Lower leg skin (tissue), 4 donors: ENCODE measurements around the gene ZNF335. TPM values are rescaled to one million over a fixed set of nuclear protein-coding genes. Genes with fewer than 3 reads are reported as not detected.

Source experiments
- DNase-seq, 2 donors: peaks; one replicate each; pipeline ENCODE4 v3.0.0-alpha.2; 2019; ENCODE audit warnings: low spot score in 2 of 2
- H3K4me3 ChIP-seq: fragments of 200-600 bp; sonication (generic); 2 replicates; pipeline ENCODE4 v1.5.1; 2017; ENCODE audit warnings: mild to moderate bottlenecking, low read depth; ENCODE audit not compliant: poor library complexity, severe bottlenecking
- POLR2A ChIP-seq, 2 donors: fragments of 450-650 bp; IDR thresholded peaks; one replicate each; pipeline ENCODE4 v1.6.1; 2016 to 2017; ENCODE audit warnings: antibody characterized with exemption in 2 of 2, mild to moderate bottlenecking in 1 of 2, moderate library complexity in 1 of 2
- WGBS, 2 donors: methylation state at CpG; one replicate each; pipeline ENCODE4 v1.1.5; 2018; 5-methylcytosine and 5-hydroxymethylcytosine counted together
- intact Hi-C: fragments of 100-400 bp; cut with DNase I; formaldehyde crosslinking; loops from one replicate; pipeline ENCODE4 v1.15.0; 2023; ENCODE audit warnings: low total_unique reads
- total RNA-seq, 4 donors: library from RNA; depleted of rRNA; stranded (reverse); fragments of >200 nt; gene quantifications; one replicate each; pipeline ENCODE4 v1.1.0, GENCODE V29; 2016
- TF ChIP-seq, protein P1 (sequence below), 3 donors: fragments of 450-650 bp; IDR thresholded peaks; one replicate each; pipeline ENCODE4 v1.5.1; 2016; ENCODE audit warnings: antibody characterized with exemption in 3 of 3, mild to moderate bottlenecking in 3 of 3, moderate library complexity in 2 of 3

Gene ZNF335
- total RNA-seq, 4 donors from 2014 or later = 21.6 to 38.6 (median 30.7) TPM

DNA sequence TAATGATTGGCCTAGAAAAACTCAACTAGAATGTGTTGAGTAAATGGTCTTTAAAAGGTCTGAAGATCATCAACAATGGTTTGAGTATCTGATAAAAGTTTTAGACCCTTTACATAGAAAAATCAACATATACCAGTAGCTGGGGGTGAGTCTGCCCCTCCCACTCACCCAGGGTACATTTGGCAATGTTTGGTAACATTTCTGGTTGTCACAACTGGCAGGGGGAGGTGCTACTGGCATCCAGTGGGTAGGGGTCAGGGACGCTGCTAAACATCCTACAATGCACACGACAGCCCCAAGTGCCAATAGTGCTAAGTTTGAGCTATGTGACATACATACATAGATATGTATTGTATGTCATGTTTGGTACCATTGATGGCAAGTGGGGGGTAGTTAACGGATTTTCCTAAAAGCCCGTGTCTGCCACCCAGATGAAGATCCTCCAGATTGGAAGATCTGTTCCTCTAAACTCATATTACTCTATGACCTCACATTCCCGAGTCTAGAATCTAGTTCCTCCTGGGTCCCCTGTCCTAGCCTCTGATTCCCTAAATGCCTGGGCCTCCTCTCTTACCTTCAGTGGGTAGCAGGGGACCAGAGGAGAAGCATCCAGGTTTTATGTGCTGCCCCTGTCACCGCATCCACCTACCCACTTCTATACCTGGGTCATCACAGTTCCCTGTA is 34.2 kb upstream of the ZNF335 start:
- 68 to 75% methylated on average over 6 of the region's 6 CpGs for WGBS, 2 donors
- no peak for TF ChIP-seq POLR2A (IDR thresholded peaks at IDR 0.05)
- TF ChIP-seq, protein P1, sequence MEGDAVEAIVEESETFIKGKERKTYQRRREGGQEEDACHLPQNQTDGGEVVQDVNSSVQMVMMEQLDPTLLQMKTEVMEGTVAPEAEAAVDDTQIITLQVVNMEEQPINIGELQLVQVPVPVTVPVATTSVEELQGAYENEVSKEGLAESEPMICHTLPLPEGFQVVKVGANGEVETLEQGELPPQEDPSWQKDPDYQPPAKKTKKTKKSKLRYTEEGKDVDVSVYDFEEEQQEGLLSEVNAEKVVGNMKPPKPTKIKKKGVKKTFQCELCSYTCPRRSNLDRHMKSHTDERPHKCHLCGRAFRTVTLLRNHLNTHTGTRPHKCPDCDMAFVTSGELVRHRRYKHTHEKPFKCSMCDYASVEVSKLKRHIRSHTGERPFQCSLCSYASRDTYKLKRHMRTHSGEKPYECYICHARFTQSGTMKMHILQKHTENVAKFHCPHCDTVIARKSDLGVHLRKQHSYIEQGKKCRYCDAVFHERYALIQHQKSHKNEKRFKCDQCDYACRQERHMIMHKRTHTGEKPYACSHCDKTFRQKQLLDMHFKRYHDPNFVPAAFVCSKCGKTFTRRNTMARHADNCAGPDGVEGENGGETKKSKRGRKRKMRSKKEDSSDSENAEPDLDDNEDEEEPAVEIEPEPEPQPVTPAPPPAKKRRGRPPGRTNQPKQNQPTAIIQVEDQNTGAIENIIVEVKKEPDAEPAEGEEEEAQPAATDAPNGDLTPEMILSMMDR (IDR thresholded peaks at IDR 0.05) = no peak
- no peak overlapping the region for H3K4me3 ChIP-seq
- DNase-seq = no peak
- intact Hi-C loops = no loop called here

GRCh38 chr20:46004889-46005473 is 33.0 kb upstream of the ZNF335 start:
- no peak overlapping the region for H3K4me3 ChIP-seq
- 17 to 26% methylated on average over 3 of the region's 3 CpGs for WGBS, 2 donors
- DNase-seq = no peak
- intact Hi-C loops = no loop called here
- TF ChIP-seq POLR2A (IDR thresholded peaks at IDR 0.05) = no peak
- TF ChIP-seq, protein P1 (IDR thresholded peaks at IDR 0.05) = no peak

- intact Hi-C loops = no loop called here
- no peak overlapping the region for H3K4me3 ChIP-seq
- no peak for DNase-seq
- no peak for TF ChIP-seq POLR2A (IDR thresholded peaks at IDR 0.05)
- TF ChIP-seq, protein P1 (IDR thresholded peaks at IDR 0.05) = no peak
- WGBS, 2 donors = 42 to 64% methylated on average over 4 of the region's 4 CpGs
Measured at GRCh38 chr20:46004187-46004586, 32.2 kb upstream of the ZNF335 start.

DNA sequence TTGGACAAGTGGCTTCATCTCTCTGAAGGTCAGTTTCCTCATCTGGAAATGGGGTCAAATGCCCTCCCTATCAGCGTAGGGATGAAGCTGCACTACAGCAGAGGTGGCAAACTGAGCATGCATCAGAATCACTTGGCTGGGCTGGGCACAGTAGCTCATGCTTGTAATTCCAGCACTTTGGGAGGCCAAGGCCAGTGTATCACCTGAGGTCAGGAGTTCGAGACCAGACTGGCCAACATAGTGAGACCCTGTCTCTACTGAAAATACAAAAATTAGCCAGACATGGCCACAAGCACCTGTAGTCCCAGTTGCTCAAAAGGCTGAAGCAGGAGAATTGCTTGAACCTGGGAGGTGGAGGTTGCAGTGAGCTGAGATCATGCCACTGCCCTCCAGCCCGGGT is 30.0 kb upstream of the ZNF335 start:
- intact Hi-C loops = no loop called here
- WGBS, 2 donors = 97 to 100% methylated on average over 3 of the region's 3 CpGs

DNA sequence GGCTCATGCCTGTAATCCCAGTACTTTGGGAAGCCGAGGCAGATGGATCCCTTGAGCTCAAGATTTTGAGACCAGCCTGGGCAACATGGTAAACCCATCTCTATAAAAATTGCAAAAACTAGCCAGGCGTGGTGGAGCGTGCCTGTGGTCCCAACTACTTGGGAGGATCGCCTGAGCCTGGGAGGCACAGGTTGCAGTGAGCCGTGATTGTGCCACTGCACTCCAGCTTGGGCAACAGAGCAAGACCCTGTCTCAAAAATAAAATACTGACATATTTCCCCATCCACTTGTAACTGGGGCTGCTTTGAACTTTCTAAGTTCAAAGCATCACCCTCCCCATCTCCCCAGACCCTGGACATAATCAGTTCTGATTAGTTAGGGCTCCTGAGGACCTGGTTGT is 29.5 kb upstream of the ZNF335 start:
- TF ChIP-seq POLR2A (IDR thresholded peaks at IDR 0.05) = no peak
- TF ChIP-seq, protein P1 (IDR thresholded peaks at IDR 0.05) = no peak
- intact Hi-C loops = no loop called here
- no peak overlapping the region for H3K4me3 ChIP-seq
- DNase-seq = no peak
- 90 to 91% methylated on average over 5 of the region's 5 CpGs for WGBS, 2 donors

More for the DNA sequence above, 30.0 kb upstream of the ZNF335 start:
- no peak overlapping the region for H3K4me3 ChIP-seq
- no peak for TF ChIP-seq POLR2A (IDR thresholded peaks at IDR 0.05)
- TF ChIP-seq, protein P1 (IDR thresholded peaks at IDR 0.05) = no peak
- DNase-seq = no peak
